SJSA1 (cell line): ENCODE results near the gene ME1. TPM values are rescaled to one million over a fixed set of nuclear protein-coding genes. Genes with fewer than 3 reads are reported as not detected.

Experiments
- DNase-seq, 2 experiments: peaks; one replicate each; pipeline ENCODE4 v3.0.0-alpha.2; 2015 to 2020; ENCODE audit warnings: low spot score in 2 of 2, low read depth in 1 of 2
- H3K27ac ChIP-seq: fragments of 250-450 bp; sonication (Bioruptor Pico); 2 replicates; pipeline ENCODE4 v1.5.1; 2020; ENCODE audit warnings: mild to moderate bottlenecking, moderate library complexity
- H3K27me3 ChIP-seq: fragments of 250-450 bp; sonication (Bioruptor Pico); replicated peaks from 2 replicates; pipeline ENCODE4 v1.5.1; 2020; ENCODE audit warnings: mild to moderate bottlenecking, moderate library complexity
- H3K36me3 ChIP-seq: fragments of 250-450 bp; sonication (Bioruptor Pico); 2 replicates; pipeline ENCODE4 v1.5.1; 2020; ENCODE audit warnings: mild to moderate bottlenecking
- H3K4me1 ChIP-seq: fragments of 250-450 bp; sonication (Bioruptor Pico); replicated peaks from 2 replicates; pipeline ENCODE4 v1.6.1; 2021; ENCODE audit warnings: mild to moderate bottlenecking
- H3K4me3 ChIP-seq: fragments of 250-450 bp; sonication (Bioruptor Pico); 2 replicates; pipeline ENCODE4 v1.5.1; 2020; ENCODE audit warnings: mild to moderate bottlenecking
- H3K9me3 ChIP-seq: fragments of 250-450 bp; sonication (Bioruptor Pico); replicated peaks from 2 replicates; pipeline ENCODE4 v1.5.1; 2020; ENCODE audit warnings: mild to moderate bottlenecking
- total RNA-seq: library from RNA; depleted of rRNA; stranded (reverse); fragments of >200 nt; shearing (Covaris generic); gene quantifications from 2 replicates; pipeline ENCODE4 v1.2.3, GENCODE V29; 2014

The ME1 gene
- total RNA-seq, 1 experiment from 2014 or later, result 54.7 TPM

GRCh38 chr6:83250235-83250634, 180.6 kb downstream of the ME1 start:
- Histone ChIP-seq H3K9me3 (no peaks in the 10 kb centered on the region), H3K36me3 (peaks cover 18% of the 10 kb centered on the region), H3K27me3 (no peaks in the 10 kb centered on the region), H3K27ac (no peak overlapping the region), H3K4me3 (no peak overlapping the region), H3K4me1 (peaks cover 14% of the 10 kb centered on the region)
- DNase-seq, result no peak

DNA sequence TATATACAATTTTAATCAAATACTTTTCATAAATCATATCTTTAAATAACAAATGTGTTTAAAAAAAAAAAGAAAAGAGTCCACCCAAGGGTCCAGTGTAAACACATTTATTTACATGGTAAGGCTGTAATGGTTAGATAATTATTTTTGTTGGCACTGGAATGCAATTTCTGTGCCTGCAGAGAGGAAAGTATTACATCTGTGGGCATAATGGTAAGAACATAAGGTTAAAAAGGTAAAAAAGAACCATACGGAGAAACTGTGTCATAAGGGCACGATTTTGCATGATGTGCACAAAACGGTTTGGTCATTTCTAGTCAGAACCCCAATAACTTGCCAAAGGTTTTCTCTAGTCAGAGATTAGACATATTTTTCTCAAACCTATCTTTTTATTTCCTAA, 183.4 kb downstream of the ME1 start:
- H3K4me3 ChIP-seq, result no peak overlapping the region
- H3K27me3 ChIP-seq, result no peaks in the 10 kb centered on the region
- H3K9me3 ChIP-seq, result no peaks in the 10 kb centered on the region
- H3K27ac ChIP-seq, result no peak overlapping the region
- peaks cover 19% of the 10 kb centered on the region for H3K36me3 ChIP-seq
- DNase-seq, result no peak
- peaks cover 5% of the 10 kb centered on the region for H3K4me1 ChIP-seq

DNA sequence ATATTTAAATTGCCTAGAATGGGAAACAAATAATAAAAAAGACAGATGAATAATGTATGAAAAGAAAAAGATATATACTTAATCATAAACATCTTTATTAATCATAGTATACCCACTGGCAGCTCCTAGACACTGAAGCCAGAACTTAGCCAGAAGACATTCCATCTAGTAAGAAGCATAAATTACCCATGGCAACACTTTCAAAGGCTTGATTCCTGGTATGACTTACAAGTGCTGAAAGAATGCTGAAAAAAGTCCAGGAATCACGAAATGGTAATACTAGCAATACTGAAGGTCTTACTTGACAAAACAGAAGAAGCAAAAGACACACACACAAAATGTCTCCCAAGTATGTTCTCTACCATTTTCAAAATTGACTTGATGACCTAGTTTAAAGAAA, 199.7 kb downstream of the ME1 start:
- no peak for DNase-seq
- Histone ChIP-seq H3K36me3 (peaks cover 9% of the 10 kb centered on the region), H3K4me3 (no peak overlapping the region), H3K9me3 (no peaks in the 10 kb centered on the region), H3K27me3 (no peaks in the 10 kb centered on the region), H3K4me1 (no peaks in the 10 kb centered on the region), H3K27ac (no peak overlapping the region)

DNA sequence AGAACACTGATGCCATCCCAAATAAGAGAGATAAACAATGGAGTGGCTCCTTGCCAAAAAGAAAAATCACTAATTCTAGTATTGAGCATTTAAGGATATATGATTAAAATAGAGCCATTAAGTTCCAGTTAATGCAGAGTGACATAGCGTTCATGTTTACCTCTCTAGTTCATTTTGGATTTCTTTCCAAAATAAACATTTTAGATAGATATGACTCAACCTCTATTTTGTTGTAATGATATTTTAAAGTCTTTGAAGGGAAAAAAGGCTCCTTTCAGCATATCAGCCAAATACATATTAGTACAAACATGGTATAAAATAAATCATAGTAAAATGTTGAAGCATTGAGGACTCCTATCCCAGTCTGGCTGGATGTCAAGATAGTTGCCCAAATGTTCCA, 204.3 kb downstream of the ME1 start:
- no peak overlapping the region for H3K4me3 ChIP-seq
- H3K4me1 ChIP-seq, result no peaks in the 10 kb centered on the region
- no peak for DNase-seq
- no peaks in the 10 kb centered on the region for H3K9me3 ChIP-seq
- no peak overlapping the region for H3K27ac ChIP-seq
- H3K36me3 ChIP-seq, result peaks cover 16% of the 10 kb centered on the region
- no peaks in the 10 kb centered on the region for H3K27me3 ChIP-seq

DNA sequence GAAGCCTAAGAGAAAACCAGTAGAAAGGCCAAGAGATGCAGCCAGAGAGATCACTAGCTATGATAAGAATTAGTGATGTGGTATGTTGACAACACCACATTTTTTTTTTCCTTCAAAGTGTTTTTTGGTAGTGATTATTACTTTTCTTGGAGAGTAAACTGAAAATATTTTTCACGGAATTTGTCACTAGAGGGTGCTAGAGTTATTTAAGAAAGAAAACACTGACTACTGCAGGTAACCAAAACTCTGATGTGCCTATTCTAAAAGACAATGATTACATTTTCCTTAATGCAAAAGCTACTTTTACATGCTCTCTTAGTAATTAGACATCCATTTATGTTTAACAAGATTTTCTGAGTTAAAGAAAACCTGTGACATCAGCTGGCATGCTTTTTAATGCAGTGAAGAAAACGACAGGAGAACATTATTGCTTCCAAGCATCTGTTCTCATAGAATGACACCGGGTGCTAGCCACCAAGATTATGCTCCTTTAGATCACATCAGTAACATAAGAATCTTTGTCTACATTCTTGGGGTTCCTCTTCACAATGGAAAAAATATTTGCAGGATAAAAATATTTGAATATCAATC, 208.9 kb downstream of the ME1 start:
- Histone ChIP-seq H3K36me3 (peaks cover 18% of the 10 kb centered on the region), H3K4me3 (no peak overlapping the region), H3K27ac (no peak overlapping the region), H3K9me3 (no peaks in the 10 kb centered on the region), H3K27me3 (no peaks in the 10 kb centered on the region), H3K4me1 (no peaks in the 10 kb centered on the region)
- DNase-seq, result peak in 1 of 2 experiments; percentile 41

DNA sequence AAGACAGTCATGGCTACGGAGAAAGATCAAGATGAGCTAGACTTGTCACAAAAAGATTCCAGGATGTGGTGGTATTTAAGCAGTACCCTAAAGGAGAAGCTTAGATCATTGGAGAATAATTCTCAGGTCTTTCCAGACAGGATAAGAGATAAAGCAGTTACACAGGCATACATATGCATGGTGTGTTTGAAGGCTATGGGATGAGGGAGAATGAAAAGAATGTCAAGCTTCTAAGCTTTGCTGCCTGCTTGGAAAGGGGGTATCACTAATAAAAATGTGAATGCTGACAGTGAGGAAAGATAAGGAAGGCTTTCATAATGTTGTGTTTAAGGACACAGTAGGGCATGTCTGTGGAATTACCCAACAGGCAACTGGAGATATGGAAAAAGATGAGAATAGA, 209.6 kb downstream of the ME1 start:
- H3K4me3 ChIP-seq, result no peak overlapping the region
- H3K27me3 ChIP-seq, result no peaks in the 10 kb centered on the region
- no peaks in the 10 kb centered on the region for H3K4me1 ChIP-seq
- no peak overlapping the region for H3K27ac ChIP-seq
- no peak for DNase-seq
- peaks cover 23% of the 10 kb centered on the region for H3K36me3 ChIP-seq
- no peaks in the 10 kb centered on the region for H3K9me3 ChIP-seq

DNA sequence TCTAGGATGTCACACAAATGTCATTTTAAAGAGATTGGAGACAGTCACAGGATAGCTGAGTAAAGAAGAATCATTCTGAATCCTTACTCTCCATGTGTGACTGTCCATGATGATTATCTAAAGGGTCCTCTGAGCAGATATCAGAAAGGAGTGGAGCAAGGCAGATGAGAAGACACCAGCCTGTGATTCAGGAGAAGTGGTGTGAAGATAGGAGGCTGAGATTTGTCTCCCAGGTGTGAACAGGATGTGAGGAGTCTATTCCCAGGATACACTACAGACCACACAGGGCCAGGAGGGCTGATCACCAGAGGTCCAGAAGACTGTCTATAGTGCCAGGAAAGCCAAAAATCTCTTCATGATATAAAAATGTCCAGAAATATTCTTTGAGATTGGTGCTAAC, 210.7 kb downstream of the ME1 start:
- no peaks in the 10 kb centered on the region for H3K9me3 ChIP-seq
- H3K4me1 ChIP-seq, result peaks cover 3% of the 10 kb centered on the region; the same call in 1 of the 2 replicates
- peaks cover 32% of the 10 kb centered on the region for H3K36me3 ChIP-seq
- no peak for DNase-seq
- H3K27ac ChIP-seq, result no peak overlapping the region
- no peak overlapping the region for H3K4me3 ChIP-seq
- H3K27me3 ChIP-seq, result no peaks in the 10 kb centered on the region

GRCh38 chr6:83218646-83219045, 212.2 kb downstream of the ME1 start:
- no peak overlapping the region for H3K27ac ChIP-seq
- peaks cover 3% of the 10 kb centered on the region; the same call in 1 of the 2 replicates for H3K4me1 ChIP-seq
- H3K27me3 ChIP-seq, result no peaks in the 10 kb centered on the region
- no peak for DNase-seq
- H3K9me3 ChIP-seq, result no peaks in the 10 kb centered on the region
- no peak overlapping the region for H3K4me3 ChIP-seq
- peaks cover 34% of the 10 kb centered on the region for H3K36me3 ChIP-seq

- Histone ChIP-seq H3K4me1 (peaks cover 3% of the 10 kb centered on the region; the same call in 1 of the 2 replicates), H3K27ac (no peak overlapping the region), H3K36me3 (peaks cover 31% of the 10 kb centered on the region), H3K4me3 (no peak overlapping the region), H3K27me3 (no peaks in the 10 kb centered on the region), H3K9me3 (no peaks in the 10 kb centered on the region)
- DNase-seq, result no peak
These were observed 214.0 kb downstream of the ME1 start for GRCh38 chr6:83216806-83217205.

DNA sequence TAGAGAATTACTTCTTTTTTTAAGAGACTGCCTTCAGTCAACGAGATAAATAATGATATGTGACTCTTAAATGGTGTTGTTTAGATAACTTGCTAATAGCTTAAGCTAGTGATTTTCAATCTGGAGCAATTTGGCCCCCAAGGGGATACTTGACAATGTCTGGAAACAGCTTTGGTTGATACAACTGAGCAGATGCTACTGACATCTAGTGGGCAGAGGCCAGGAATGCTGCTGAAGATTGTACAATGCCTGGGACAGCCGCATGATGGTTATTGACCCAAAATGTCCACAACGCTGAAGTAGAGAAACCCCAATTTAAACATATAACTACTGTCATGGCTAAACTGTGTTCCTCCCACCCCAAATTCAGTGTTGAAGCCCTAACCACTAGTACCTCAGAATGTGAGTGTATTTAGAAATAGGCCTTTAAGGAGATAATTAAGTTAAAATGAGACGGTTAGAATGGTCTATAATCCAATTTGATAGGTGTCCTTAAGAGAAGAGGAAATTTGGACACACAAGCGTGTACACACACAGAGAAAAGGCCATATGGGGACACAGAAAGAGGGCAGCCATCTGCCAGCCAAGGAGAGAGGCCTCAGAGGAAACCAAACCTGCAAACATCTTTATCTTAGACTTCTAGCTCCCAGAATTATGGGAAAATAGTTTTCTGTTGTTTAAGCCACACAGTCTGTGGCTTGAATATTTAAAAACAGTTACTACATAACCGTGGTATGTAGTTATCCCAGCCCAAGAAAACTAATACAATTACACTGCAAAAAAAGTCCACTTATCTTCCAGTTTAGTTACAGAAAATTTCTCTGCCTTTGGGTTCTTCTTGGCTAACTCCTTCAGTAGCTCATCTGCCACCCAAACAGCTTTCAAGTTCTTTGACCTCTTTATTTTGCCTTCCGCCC, 215.5 kb downstream of the ME1 start:
- no peaks in the 10 kb centered on the region for H3K9me3 ChIP-seq
- peak; percentile 43 to 58 for DNase-seq
- peaks cover 3% of the 10 kb centered on the region; the same call in 1 of the 2 replicates for H3K4me1 ChIP-seq
- H3K4me3 ChIP-seq, result no peak overlapping the region
- H3K36me3 ChIP-seq, result peaks cover 28% of the 10 kb centered on the region
- H3K27me3 ChIP-seq, result no peaks in the 10 kb centered on the region
- H3K27ac ChIP-seq, result no peak overlapping the region

- Histone ChIP-seq H3K36me3 (peaks cover 3% of the 10 kb centered on the region), H3K27ac (no peak overlapping the region), H3K27me3 (no peaks in the 10 kb centered on the region), H3K4me3 (no peak overlapping the region), H3K4me1 (peaks cover 16% of the 10 kb centered on the region), H3K9me3 (no peaks in the 10 kb centered on the region)
- no peak for DNase-seq
These were observed 228.8 kb downstream of the ME1 start for GRCh38 chr6:83202031-83202430.

DNA sequence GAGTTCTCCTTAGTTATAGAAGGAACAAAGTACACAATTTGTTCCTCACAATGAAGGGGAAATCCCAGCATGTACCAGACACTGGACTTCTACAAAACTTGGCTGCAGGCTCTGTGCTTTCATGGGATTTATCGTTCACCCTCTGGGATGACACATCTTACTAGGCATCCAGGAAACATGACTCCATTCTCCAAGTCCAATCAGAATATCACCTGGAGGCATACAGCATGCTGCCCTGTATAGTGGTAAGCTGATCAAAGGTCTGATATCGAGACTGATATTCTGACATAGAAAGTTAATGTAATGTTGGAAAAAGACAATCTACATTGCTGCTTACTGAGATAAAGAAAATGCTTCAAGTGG, 231.0 kb downstream of the ME1 start:
- Histone ChIP-seq H3K27ac (no peak overlapping the region), H3K4me3 (no peak overlapping the region), H3K36me3 (peaks cover 3% of the 10 kb centered on the region), H3K4me1 (peaks cover 16% of the 10 kb centered on the region), H3K9me3 (no peaks in the 10 kb centered on the region), H3K27me3 (no peaks in the 10 kb centered on the region)
- DNase-seq, result peak in 1 of 2 experiments; percentile 17

DNA sequence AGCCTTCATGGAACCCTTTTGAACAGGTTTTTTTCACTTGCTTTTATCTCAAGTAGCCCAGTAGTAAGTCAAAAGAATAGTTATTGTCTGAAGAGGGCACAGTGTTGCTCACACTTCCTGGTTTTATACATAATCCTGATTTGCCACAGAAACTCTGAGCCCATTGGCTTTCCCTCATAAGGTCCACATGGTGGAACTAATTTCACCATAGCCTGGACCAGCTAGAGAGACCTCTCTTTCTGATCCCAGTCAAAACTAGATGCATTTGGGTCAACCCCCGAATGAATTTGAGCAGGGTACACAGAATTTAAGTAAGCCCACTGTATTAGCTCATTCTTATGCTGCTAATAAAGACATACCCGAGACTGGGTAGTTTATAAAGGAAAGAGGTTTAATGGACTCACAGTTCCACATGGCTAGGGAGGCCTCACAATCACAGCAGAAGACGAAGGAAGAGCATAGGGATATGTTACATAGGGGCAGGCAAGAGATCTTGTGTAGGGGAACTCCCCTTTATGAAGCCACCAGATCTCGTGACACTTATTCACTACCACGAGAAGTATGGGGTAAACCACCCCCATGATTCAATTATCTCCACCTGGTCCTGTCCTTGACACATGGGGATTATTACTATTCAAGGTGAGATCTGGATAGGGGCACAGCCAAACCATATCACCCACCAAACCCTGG, 231.5 kb downstream of the ME1 start:
- H3K27me3 ChIP-seq, result no peaks in the 10 kb centered on the region
- H3K9me3 ChIP-seq, result no peaks in the 10 kb centered on the region
- H3K27ac ChIP-seq, result peak overlapping the region; percentile 43
- H3K36me3 ChIP-seq, result peaks cover 3% of the 10 kb centered on the region
- DNase-seq, result no peak
- peaks cover 16% of the 10 kb centered on the region for H3K4me1 ChIP-seq
- no peak overlapping the region for H3K4me3 ChIP-seq
